ENCODE results near the gene ZBED5.
A peak's percentile ranks its signal among the peaks of the same experiment; 100 is the strongest.

ZBED5 gene

GRCh38 chr11:10899121-10899830 lies 41.4 kb upstream of the ZBED5 start:
- TF ChIP-seq, protein P1, sequence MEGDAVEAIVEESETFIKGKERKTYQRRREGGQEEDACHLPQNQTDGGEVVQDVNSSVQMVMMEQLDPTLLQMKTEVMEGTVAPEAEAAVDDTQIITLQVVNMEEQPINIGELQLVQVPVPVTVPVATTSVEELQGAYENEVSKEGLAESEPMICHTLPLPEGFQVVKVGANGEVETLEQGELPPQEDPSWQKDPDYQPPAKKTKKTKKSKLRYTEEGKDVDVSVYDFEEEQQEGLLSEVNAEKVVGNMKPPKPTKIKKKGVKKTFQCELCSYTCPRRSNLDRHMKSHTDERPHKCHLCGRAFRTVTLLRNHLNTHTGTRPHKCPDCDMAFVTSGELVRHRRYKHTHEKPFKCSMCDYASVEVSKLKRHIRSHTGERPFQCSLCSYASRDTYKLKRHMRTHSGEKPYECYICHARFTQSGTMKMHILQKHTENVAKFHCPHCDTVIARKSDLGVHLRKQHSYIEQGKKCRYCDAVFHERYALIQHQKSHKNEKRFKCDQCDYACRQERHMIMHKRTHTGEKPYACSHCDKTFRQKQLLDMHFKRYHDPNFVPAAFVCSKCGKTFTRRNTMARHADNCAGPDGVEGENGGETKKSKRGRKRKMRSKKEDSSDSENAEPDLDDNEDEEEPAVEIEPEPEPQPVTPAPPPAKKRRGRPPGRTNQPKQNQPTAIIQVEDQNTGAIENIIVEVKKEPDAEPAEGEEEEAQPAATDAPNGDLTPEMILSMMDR (IDR thresholded peaks at IDR 0.05; ENCODE audit: poor library complexity, severe bottlenecking) = no peak
- Histone ChIP-seq H3K27me3 (ENCODE audit: insufficient read depth, poor library complexity, severe bottlenecking) (no peaks in the 10 kb centered on the region), H3K4me1 (ENCODE audit: insufficient read depth, poor library complexity, severe bottlenecking) (peaks cover 47% of the 10 kb centered on the region), H3K4me3 (ENCODE audit: severe bottlenecking) (no peak overlapping the region), H3K27ac (ENCODE audit: poor library complexity, severe bottlenecking) (peak overlapping the region; percentile 100), H3K36me3 (ENCODE audit: low read depth) (no peaks in the 10 kb centered on the region), H3K9me3 (ENCODE audit: severe bottlenecking) (no peaks in the 10 kb centered on the region)
- ATAC-seq (ENCODE audit: low read depth) (peak; percentile 81), DNase-seq (ENCODE audit: low spot score) (peak; percentile 98)

- TF ChIP-seq, protein P1 (IDR thresholded peaks at IDR 0.05; ENCODE audit: poor library complexity, severe bottlenecking) = no peak
- Histone ChIP-seq H3K4me1 (ENCODE audit: insufficient read depth, poor library complexity, severe bottlenecking) (peaks cover 50% of the 10 kb centered on the region), H3K4me3 (ENCODE audit: severe bottlenecking) (no peak overlapping the region), H3K27ac (ENCODE audit: poor library complexity, severe bottlenecking) (peak overlapping the region; percentile 100), H3K36me3 (ENCODE audit: low read depth) (no peaks in the 10 kb centered on the region), H3K27me3 (ENCODE audit: insufficient read depth, poor library complexity, severe bottlenecking) (no peaks in the 10 kb centered on the region), H3K9me3 (ENCODE audit: severe bottlenecking) (no peaks in the 10 kb centered on the region)
- no peak for ATAC-seq (ENCODE audit: low read depth)
- DNase-seq (ENCODE audit: low spot score) = no peak
Measured at GRCh38 chr11:10898763-10899025, 40.8 kb upstream of the ZBED5 start.

DNA sequence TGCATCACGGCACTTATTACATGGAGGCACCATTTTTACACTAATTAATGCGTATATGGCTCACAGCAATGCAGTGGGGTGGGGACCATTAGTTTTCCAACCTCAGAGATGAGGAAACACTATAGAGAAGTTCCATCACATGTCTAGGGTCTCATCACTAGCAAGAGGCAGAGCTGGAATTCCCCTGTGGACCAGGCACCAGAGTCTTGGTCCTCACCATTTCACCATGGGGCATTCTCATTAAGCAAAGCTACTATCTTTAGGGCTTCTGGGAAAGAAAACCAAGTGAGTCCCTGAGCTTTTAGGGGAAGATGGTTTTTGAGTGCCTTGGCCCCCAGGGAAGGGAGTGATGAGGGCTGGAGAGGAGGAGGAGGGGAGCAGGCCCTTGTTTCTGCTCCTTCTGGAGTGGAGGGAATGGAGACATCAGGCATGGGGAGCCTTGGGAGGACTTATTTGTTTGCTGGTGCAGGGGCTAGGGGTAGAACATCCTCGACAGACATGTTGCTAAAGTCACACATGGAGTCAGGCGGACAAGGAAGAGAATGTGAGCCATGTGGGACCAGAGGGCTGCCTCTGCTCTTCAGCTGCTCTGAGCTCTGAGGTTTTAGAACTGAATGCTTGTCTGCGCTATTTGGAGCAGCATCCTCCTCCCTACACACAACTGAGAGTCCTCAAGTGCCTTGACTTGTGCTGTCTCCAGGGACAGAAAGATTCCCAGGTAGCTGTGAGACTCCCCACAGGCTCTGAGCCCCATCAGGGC lies 40.3 kb upstream of the ZBED5 start:
- Histone ChIP-seq H3K9me3 (ENCODE audit: severe bottlenecking) (no peaks in the 10 kb centered on the region), H3K4me1 (ENCODE audit: insufficient read depth, poor library complexity, severe bottlenecking) (peaks cover 50% of the 10 kb centered on the region), H3K4me3 (ENCODE audit: severe bottlenecking) (no peak overlapping the region), H3K27ac (ENCODE audit: poor library complexity, severe bottlenecking) (peak overlapping the region; percentile 100), H3K27me3 (ENCODE audit: insufficient read depth, poor library complexity, severe bottlenecking) (no peaks in the 10 kb centered on the region), H3K36me3 (ENCODE audit: low read depth) (no peaks in the 10 kb centered on the region)
- TF ChIP-seq, protein P1 (IDR thresholded peaks at IDR 0.05; ENCODE audit: poor library complexity, severe bottlenecking) = no peak
- DNase-seq (ENCODE audit: low spot score) (no peak), ATAC-seq (ENCODE audit: low read depth) (no peak)

DNA sequence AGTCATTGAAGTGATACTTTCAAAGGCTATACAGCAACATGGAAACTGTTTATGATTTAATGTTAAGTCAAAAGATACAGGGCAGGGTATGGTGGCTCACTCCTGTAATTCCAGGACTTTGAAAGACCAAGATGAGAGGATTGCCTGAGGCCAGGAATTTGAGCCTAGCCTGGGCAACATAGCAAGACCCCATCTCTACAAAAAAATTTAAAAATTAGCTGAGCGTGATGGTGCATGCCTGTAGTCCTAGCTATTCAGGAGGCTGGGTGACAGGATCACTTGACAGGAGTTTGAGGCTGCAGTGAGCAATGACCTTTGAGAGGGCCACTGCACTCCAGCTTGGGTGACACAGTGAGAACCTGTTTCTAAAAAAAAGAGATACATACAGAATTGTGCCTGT lies 39.3 kb upstream of the ZBED5 start:
- TF ChIP-seq, protein P1 (IDR thresholded peaks at IDR 0.05; ENCODE audit: poor library complexity, severe bottlenecking) = no peak
- no peaks in the 10 kb centered on the region for H3K9me3 ChIP-seq (ENCODE audit: severe bottlenecking)
- H3K36me3 ChIP-seq (ENCODE audit: low read depth) = no peaks in the 10 kb centered on the region
- ATAC-seq (ENCODE audit: low read depth) (no peak), DNase-seq (ENCODE audit: low spot score) (no peak)
- no peaks in the 10 kb centered on the region for H3K27me3 ChIP-seq (ENCODE audit: insufficient read depth, poor library complexity, severe bottlenecking)
- H3K4me3 ChIP-seq (ENCODE audit: severe bottlenecking) = no peak overlapping the region
- peaks cover 44% of the 10 kb centered on the region for H3K4me1 ChIP-seq (ENCODE audit: insufficient read depth, poor library complexity, severe bottlenecking)
- H3K27ac ChIP-seq (ENCODE audit: poor library complexity, severe bottlenecking) = peak overlapping the region; percentile 100

- ATAC-seq (ENCODE audit: low read depth) = no peak
- Histone ChIP-seq H3K36me3 (ENCODE audit: low read depth) (no peaks in the 10 kb centered on the region), H3K9me3 (ENCODE audit: severe bottlenecking) (no peaks in the 10 kb centered on the region), H3K4me3 (ENCODE audit: severe bottlenecking) (no peak overlapping the region), H3K27ac (ENCODE audit: poor library complexity, severe bottlenecking) (no peak overlapping the region), H3K27me3 (ENCODE audit: insufficient read depth, poor library complexity, severe bottlenecking) (no peaks in the 10 kb centered on the region), H3K4me1 (ENCODE audit: insufficient read depth, poor library complexity, severe bottlenecking) (peaks cover 38% of the 10 kb centered on the region)
- TF ChIP-seq, protein P1 (IDR thresholded peaks at IDR 0.05; ENCODE audit: poor library complexity, severe bottlenecking) = no peak
- DNase-seq (ENCODE audit: low spot score) = no peak
Measured at GRCh38 chr11:10896493-10896892, 38.6 kb upstream of the ZBED5 start.

All from RWPE2 (cell line).